Trophoblast cell (in vitro differentiated cells and primary cell): ENCODE results near the gene SLC37A3.

ENCODE experiments used
- DNase-seq, 2 donors: peaks; one replicate each; pipeline ENCODE4 v3.0.0-alpha.2; 2016
- H2AFZ ChIP-seq: 2 replicates; pipeline ENCODE4 v1.6.1; 2013; ENCODE audit warnings: low read length, moderate library complexity, mild to moderate bottlenecking; ENCODE audit not compliant: insufficient read depth, poor library complexity
- H2AK5ac ChIP-seq: 2 replicates; pipeline ENCODE4 v1.6.1; 2013; ENCODE audit warnings: mild to moderate bottlenecking, low read length
- H2BK120ac ChIP-seq: 2 replicates; pipeline ENCODE4 v1.6.1; 2013; ENCODE audit warnings: low read length, mild to moderate bottlenecking, moderate library complexity; ENCODE audit not compliant: insufficient read depth, poor library complexity
- H2BK12ac ChIP-seq: 2 replicates; pipeline ENCODE4 v1.6.1; 2013; ENCODE audit warnings: mild to moderate bottlenecking, low read length, moderate library complexity
- H2BK5ac ChIP-seq: 2 replicates; pipeline ENCODE4 v1.6.1; 2013; ENCODE audit warnings: low read length, low read depth, moderate library complexity, mild to moderate bottlenecking; ENCODE audit not compliant: poor library complexity
- H3K14ac ChIP-seq: 2 replicates; pipeline ENCODE4 v1.6.1; 2013; ENCODE audit warnings: mild to moderate bottlenecking, low read length
- H3K18ac ChIP-seq: 2 replicates; pipeline ENCODE4 v1.6.1; 2013; ENCODE audit warnings: mild to moderate bottlenecking, low read length
- H3K23ac ChIP-seq: 2 replicates; pipeline ENCODE4 v1.6.1; 2013; ENCODE audit warnings: low read length
- H3K27ac ChIP-seq: 2 replicates; pipeline ENCODE4 v1.5.1; 2013; ENCODE audit warnings: low read depth, mild to moderate bottlenecking, inconsistent platforms, low read length, moderate library complexity
- H3K27me3 ChIP-seq: 2 replicates; pipeline ENCODE4 v1.6.1; 2013; ENCODE audit warnings: inconsistent platforms, mild to moderate bottlenecking, low read length, moderate library complexity; ENCODE audit not compliant: insufficient read depth
- H3K36me3 ChIP-seq, 2 experiments: 1 replicate in 1 of 2; 2 replicates in 1 of 2; pipeline ENCODE4 v1.6.1; 2013; ENCODE audit warnings: low read length in 2 of 2, mild to moderate bottlenecking in 2 of 2, moderate library complexity in 1 of 2; ENCODE audit not compliant: insufficient read depth in 2 of 2, control insufficient read depth in 1 of 2
- H3K4ac ChIP-seq: 2 replicates; pipeline ENCODE4 v1.6.1; 2013; ENCODE audit warnings: low read depth, mild to moderate bottlenecking, low read length, moderate library complexity
- H3K4me1 ChIP-seq, 2 experiments: 1 replicate in 1 of 2; 2 replicates in 1 of 2; pipeline ENCODE4 v1.6.1; 2013; ENCODE audit warnings: low read length in 2 of 2, mild to moderate bottlenecking in 2 of 2, moderate library complexity in 1 of 2; ENCODE audit not compliant: insufficient read depth in 2 of 2, control insufficient read depth in 1 of 2
- H3K4me2 ChIP-seq: 2 replicates; pipeline ENCODE4 v1.6.1; 2013; ENCODE audit warnings: inconsistent platforms, mild to moderate bottlenecking, low read length, moderate library complexity
- H3K4me3 ChIP-seq: 2 replicates; pipeline ENCODE4 v1.5.1; 2013; ENCODE audit warnings: mild to moderate bottlenecking, low read depth, low read length, inconsistent platforms
- H3K79me1 ChIP-seq: one replicate; pipeline ENCODE4 v1.6.1; 2013; ENCODE audit warnings: low read length
- H3K79me2 ChIP-seq: 2 replicates; pipeline ENCODE4 v1.6.1; 2013; ENCODE audit warnings: low read length, mild to moderate bottlenecking; ENCODE audit not compliant: control insufficient read depth, insufficient read depth, poor library complexity
- H3K9ac ChIP-seq: 2 replicates; pipeline ENCODE4 v1.6.1; 2013; ENCODE audit warnings: mild to moderate bottlenecking, low read length
- H3K9me3 ChIP-seq: 2 replicates; pipeline ENCODE4 v1.6.1; 2013; ENCODE audit warnings: low read depth, mild to moderate bottlenecking, control low read depth, inconsistent platforms, low read length; ENCODE audit not compliant: insufficient read depth
- H4K12ac ChIP-seq: 2 replicates; pipeline ENCODE4 v1.6.1; 2013; ENCODE audit warnings: low read depth, mild to moderate bottlenecking, low read length, moderate library complexity
- H4K8ac ChIP-seq: 2 replicates; pipeline ENCODE4 v1.6.1; 2013; ENCODE audit warnings: low read depth, mild to moderate bottlenecking, low read length, moderate library complexity
- H4K91ac ChIP-seq: one replicate; pipeline ENCODE4 v1.6.1; 2013; ENCODE audit warnings: low read depth, mild to moderate bottlenecking, low read length, moderate library complexity
- WGBS: extraction: QIAGEN DNeasy Blood & Tissue Kit; methylation state at CpG from one replicate; pipeline ENCODE4 v1.1.7; 2013; ENCODE audit warnings: missing lambda C conversion rate; ENCODE audit not compliant: insufficient read length, insufficient coverage; ENCODE audit errors: extremely low coverage; 5-methylcytosine and 5-hydroxymethylcytosine counted together

SLC37A3 gene

GRCh38 chr7:140369294-140369693 is 29.0 kb downstream of the SLC37A3 start:
- Histone ChIP-seq H3K18ac (peak overlapping the region; percentile 26), H3K79me1 (no peaks in the 10 kb centered on the region), H3K4me2 (no peak overlapping the region), H2BK5ac (no peak overlapping the region), H3K9me3 (no peaks in the 10 kb centered on the region), H2BK12ac (no peak overlapping the region), H3K4ac (no peak overlapping the region), H3K4me1 (peaks cover 0 to 2% of the 10 kb centered on the region in 2 experiments), H2AFZ (no peak overlapping the region), H3K9ac (no peak overlapping the region), H3K36me3 (peaks cover 18 to 21% of the 10 kb centered on the region in 2 experiments), H4K91ac (no peak overlapping the region), H4K8ac (no peak overlapping the region), H4K12ac (no peak overlapping the region), H3K14ac (no peak overlapping the region), H2BK120ac (no peak overlapping the region), H3K23ac (no peak overlapping the region), H3K4me3 (no peak overlapping the region), H3K27me3 (no peaks in the 10 kb centered on the region), H3K27ac (no peak overlapping the region), H2AK5ac (no peak overlapping the region), H3K79me2 (no peaks in the 10 kb centered on the region)
- WGBS: no CpG with 5 or more reads among the region's 4 CpGs
- no peak for DNase-seq

- WGBS: no CpG with 5 or more reads among the region's 9 CpGs
- Histone ChIP-seq H4K91ac (no peak overlapping the region), H2AFZ (no peak overlapping the region), H3K4me3 (no peak overlapping the region), H3K9me3 (no peaks in the 10 kb centered on the region), H3K4me1 (peaks cover 0 to 2% of the 10 kb centered on the region in 2 experiments), H4K12ac (no peak overlapping the region), H2BK5ac (no peak overlapping the region), H3K36me3 (peaks cover 21 to 24% of the 10 kb centered on the region in 2 experiments), H3K18ac (no peak overlapping the region), H3K14ac (no peak overlapping the region), H3K9ac (no peak overlapping the region), H3K4ac (no peak overlapping the region), H3K27ac (no peak overlapping the region), H3K79me2 (no peaks in the 10 kb centered on the region), H4K8ac (no peak overlapping the region), H3K79me1 (no peaks in the 10 kb centered on the region), H3K4me2 (no peak overlapping the region), H2AK5ac (no peak overlapping the region), H3K23ac (no peak overlapping the region), H3K27me3 (no peaks in the 10 kb centered on the region), H2BK12ac (no peak overlapping the region), H2BK120ac (no peak overlapping the region)
- DNase-seq: no peak
Measured at GRCh38 chr7:140367528-140367927, 30.8 kb downstream of the SLC37A3 start.

- WGBS: no CpG with 5 or more reads among the region's 3 CpGs
- no peak overlapping the region for H3K9ac ChIP-seq
Measured at GRCh38 chr7:140364819-140365218, 33.5 kb downstream of the SLC37A3 start.

GRCh38 chr7:140360697-140361229 is 37.6 kb downstream of the SLC37A3 start:
- H3K27me3 ChIP-seq: no peaks in the 10 kb centered on the region
- no CpG with 5 or more reads among the region's 6 CpGs for WGBS
- no peak overlapping the region for H2BK5ac ChIP-seq
- H3K79me1 ChIP-seq: no peaks in the 10 kb centered on the region
- H2BK120ac ChIP-seq: no peak overlapping the region
- no peak overlapping the region for H3K4ac ChIP-seq
- no peaks in the 10 kb centered on the region for H3K79me2 ChIP-seq
- H3K36me3 ChIP-seq: peaks cover 22 to 32% of the 10 kb centered on the region in 2 experiments
- no peak overlapping the region for H3K4me3 ChIP-seq
- no peak overlapping the region for H3K18ac ChIP-seq
- H3K23ac ChIP-seq: no peak overlapping the region
- H3K14ac ChIP-seq: no peak overlapping the region
- no peak for DNase-seq
- no peak overlapping the region for H4K8ac ChIP-seq
- no peak overlapping the region for H2AK5ac ChIP-seq
- no peak overlapping the region for H4K91ac ChIP-seq
- no peak overlapping the region for H3K27ac ChIP-seq
- H4K12ac ChIP-seq: no peak overlapping the region
- no peak overlapping the region for H3K4me2 ChIP-seq
- no peak overlapping the region for H2BK12ac ChIP-seq
- H3K9me3 ChIP-seq: peaks cover 3% of the 10 kb centered on the region
- H3K4me1 ChIP-seq: no peaks in the 10 kb centered on the region
- no peak overlapping the region for H3K9ac ChIP-seq
- H2AFZ ChIP-seq: no peak overlapping the region

More at GRCh38 chr7:140364819-140365218, 33.5 kb downstream of the SLC37A3 start:
- no peak overlapping the region for H4K91ac ChIP-seq
- H3K14ac ChIP-seq: no peak overlapping the region
- H3K9me3 ChIP-seq: no peaks in the 10 kb centered on the region
- H3K4me1 ChIP-seq: peaks cover 0 to 2% of the 10 kb centered on the region in 2 experiments
- H2BK5ac ChIP-seq: no peak overlapping the region
- no peak overlapping the region for H3K23ac ChIP-seq
- no peak overlapping the region for H3K4me3 ChIP-seq
- no peaks in the 10 kb centered on the region for H3K79me1 ChIP-seq
- no peaks in the 10 kb centered on the region for H3K79me2 ChIP-seq
- DNase-seq: no peak
- no peak overlapping the region for H3K4me2 ChIP-seq
- no peak overlapping the region for H4K8ac ChIP-seq
- no peak overlapping the region for H2AK5ac ChIP-seq
- no peaks in the 10 kb centered on the region for H3K27me3 ChIP-seq
- H3K27ac ChIP-seq: no peak overlapping the region
- no peak overlapping the region for H3K18ac ChIP-seq
- peaks cover 17 to 28% of the 10 kb centered on the region in 2 experiments for H3K36me3 ChIP-seq
- H4K12ac ChIP-seq: no peak overlapping the region
- no peak overlapping the region for H2BK12ac ChIP-seq
- no peak overlapping the region for H3K4ac ChIP-seq
- H2AFZ ChIP-seq: no peak overlapping the region
- H2BK120ac ChIP-seq: no peak overlapping the region
